GM18867 (cell line): ENCODE measurements around the gene UMOD.

Experiments used
- ATAC-seq: cut with Tn5 transposase; IDR thresholded peaks from one replicate; pipeline ENCODE4 v1.9.1; 2021; ENCODE audit warnings: mild to moderate bottlenecking, moderate library complexity; ENCODE audit not compliant: unreplicated experiment

UMOD gene

DNA sequence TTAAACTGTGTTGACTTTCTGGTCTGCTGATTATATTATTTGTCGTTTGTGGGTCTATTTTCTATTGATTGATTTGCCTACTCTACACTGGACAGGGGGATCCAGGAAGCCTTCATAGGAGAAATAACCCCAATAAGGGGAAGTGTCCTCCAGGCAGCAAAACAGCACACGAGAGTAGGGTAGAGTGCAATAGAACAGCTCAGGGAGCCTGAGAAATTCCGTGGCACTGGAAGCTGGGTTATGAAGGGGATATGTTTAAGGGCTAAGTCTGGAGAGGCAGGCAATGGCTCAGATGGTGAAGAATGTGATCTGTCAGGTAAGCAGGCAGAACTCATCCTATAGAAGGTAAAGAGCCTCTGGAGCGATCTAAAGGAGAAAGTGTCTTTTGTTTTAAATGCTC is 46.1 kb downstream of the UMOD start:
- ATAC-seq = no peak

GRCh38 chr16:20303012-20303411 is 49.5 kb downstream of the UMOD start:
- no peak for ATAC-seq

DNA sequence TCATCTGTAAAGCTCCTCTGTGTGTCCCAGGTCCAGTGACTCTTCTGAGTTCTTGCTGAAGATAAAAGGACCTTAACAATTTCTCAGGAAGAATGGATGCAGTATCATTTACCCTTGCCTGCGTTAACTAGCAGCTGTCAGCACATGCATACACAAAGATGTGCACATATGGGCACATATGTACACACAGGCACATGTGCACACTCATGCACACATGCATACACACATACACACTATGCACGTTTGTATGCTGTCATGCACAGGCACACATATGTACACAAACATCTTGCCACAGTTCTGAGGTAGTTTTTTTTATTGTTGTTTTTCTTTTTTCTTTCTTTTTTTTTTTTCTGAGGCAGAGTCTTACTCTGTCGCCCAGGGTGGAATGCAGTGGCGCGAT is 50.1 kb downstream of the UMOD start:
- no peak for ATAC-seq

DNA sequence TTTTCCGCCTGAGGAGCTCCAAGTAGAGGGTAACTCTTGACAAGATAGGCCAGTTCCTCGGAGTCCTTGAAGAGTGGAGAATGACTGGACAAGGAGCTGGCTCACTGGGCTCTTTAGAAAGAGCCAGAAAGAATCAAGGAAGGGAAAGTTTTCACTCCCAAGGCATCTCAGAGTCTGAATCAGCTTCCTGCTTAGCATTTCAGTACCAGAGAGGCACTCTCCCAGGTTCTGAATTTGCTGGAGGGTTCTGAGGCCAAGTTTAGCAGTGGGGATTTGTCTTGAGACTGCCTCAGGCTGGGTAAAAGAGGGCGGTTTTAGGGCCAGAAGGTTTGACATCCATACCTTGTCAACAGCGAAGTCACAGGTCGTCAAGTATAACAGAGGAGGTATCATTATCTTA is 50.7 kb downstream of the UMOD start:
- ATAC-seq = no peak

DNA sequence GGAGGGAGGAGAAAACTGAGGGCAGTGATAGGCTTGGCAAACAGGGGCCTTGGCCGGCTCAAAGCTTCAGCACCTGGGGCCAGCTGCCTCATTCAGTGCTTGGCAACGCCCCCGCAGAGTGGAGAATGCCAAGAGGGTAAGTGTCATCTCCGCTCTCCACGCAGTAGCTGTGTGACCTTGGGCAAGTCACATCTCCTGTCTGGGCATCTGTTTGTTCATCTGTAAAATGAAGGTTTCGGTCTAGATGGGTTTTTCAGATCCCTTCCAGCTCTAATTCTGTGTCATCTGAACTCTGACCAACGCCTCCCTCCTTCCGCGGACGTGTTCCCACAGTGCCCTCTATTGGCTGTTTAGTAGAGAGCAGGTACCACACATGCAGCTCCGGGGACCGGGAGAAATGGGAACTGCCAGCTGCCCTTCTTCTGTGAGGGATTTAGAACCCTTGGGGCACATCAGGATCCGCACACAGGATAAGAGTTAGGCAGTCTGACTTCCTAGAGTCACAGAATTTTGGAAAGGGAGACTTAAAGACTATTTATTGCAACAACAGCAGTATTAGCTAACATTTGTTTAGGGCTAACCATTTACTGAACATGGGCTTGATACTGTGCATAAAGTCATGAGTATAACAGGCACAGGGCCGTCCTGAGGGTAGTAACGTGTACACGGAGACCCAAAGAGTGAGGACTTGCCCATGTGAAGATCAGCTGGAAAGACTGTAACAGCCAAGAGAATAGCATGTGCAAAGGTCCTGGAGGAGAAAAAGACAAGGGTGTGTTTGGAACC is 52.0 kb downstream of the UMOD start:
- ATAC-seq = no peak

GRCh38 chr16:20298452-20298851 is 54.1 kb downstream of the UMOD start:
- no peak for ATAC-seq

- ATAC-seq = no peak
Observed at GRCh38 chr16:20291208-20292206, 61.0 kb downstream of the UMOD start.

GRCh38 chr16:20289571-20289970 is 62.9 kb downstream of the UMOD start:
- no peak for ATAC-seq

DNA sequence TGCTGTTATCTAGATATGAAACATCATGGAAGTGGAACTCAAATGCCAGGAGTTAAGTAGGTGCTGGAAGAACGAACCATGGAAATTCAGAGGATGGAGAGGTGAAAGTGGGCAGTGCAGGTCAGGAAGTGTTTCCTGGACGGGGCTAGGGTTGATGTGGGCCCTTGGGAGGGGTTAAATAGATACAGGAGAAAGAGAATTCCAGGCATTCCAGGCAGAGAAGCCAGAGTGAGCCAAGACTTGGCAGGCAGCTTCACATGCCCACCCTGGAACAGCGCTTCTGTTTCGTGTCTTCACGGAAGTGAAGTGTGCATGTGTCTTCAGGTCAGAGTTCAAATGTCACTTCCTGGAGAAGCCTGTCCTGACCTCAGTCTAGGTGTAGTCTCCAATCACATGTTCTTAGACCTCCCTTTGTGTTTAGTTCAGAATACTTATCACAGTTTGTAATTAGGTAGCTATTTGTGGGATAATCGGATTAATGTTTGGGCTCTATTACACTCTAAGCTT is 66.5 kb downstream of the UMOD start:
- no peak for ATAC-seq
